KMS-11 (cell line): ENCODE measurements around the gene YBX2.
"Not testable (repeated sequence)": the region's sequence is repeated elsewhere in the genome, so short reads cannot be mapped to it uniquely, and the experiment has no call there.

Experiments
- H2AFZ ChIP-seq: fragments of 200-600 bp; sonication (generic); 2 replicates; pipeline ENCODE4 v1.6.1; 2016; ENCODE audit warnings: antibody characterized with exemption, mixed run types, low read depth
- H3K27ac ChIP-seq: fragments of 200-600 bp; sonication (generic); 2 replicates; pipeline ENCODE4 v1.6.1; 2016; ENCODE audit warnings: mild to moderate bottlenecking, mixed run types
- H3K27me3 ChIP-seq: fragments of 200-600 bp; sonication (generic); 2 replicates; pipeline ENCODE4 v1.6.1; 2017; ENCODE audit warnings: mild to moderate bottlenecking, low read depth, mixed run types, moderate library complexity; ENCODE audit not compliant: insufficient read depth
- H3K36me3 ChIP-seq: fragments of 200-600 bp; sonication (generic); 2 replicates; pipeline ENCODE4 v1.6.1; 2017; ENCODE audit warnings: mild to moderate bottlenecking, mixed run types; ENCODE audit not compliant: insufficient read depth
- H3K4me1 ChIP-seq: fragments of 200-600 bp; sonication (generic); 2 replicates; pipeline ENCODE4 v1.6.1; 2016; ENCODE audit warnings: mild to moderate bottlenecking, low read depth, mixed run types; ENCODE audit not compliant: poor library complexity, severe bottlenecking
- H3K4me2 ChIP-seq: fragments of 200-600 bp; sonication (generic); 2 replicates; pipeline ENCODE4 v1.7.0; 2016; ENCODE audit warnings: mild to moderate bottlenecking, mixed run types
- H3K4me3 ChIP-seq: fragments of 200-600 bp; sonication (generic); IDR thresholded peaks from 2 replicates; pipeline ENCODE4 v1.6.1; 2017; ENCODE audit warnings: low read depth, low read length, mixed read lengths; ENCODE audit not compliant: insufficient read depth
- H3K79me2 ChIP-seq: fragments of 200-600 bp; sonication (generic); 2 replicates; pipeline ENCODE4 v1.6.1; 2016; ENCODE audit warnings: low read depth, mixed run types; ENCODE audit not compliant: insufficient read depth
- H3K9ac ChIP-seq: fragments of 200-600 bp; sonication (generic); 2 replicates; pipeline ENCODE4 v1.6.1; 2016; ENCODE audit warnings: mild to moderate bottlenecking, mixed run types
- H4K20me1 ChIP-seq: fragments of 200-600 bp; sonication (generic); 2 replicates; pipeline ENCODE4 v1.6.1; 2016; ENCODE audit warnings: mild to moderate bottlenecking, mixed run types; ENCODE audit not compliant: insufficient read depth
- CTCF ChIP-seq: fragments of 200-600 bp; sonication (generic); conservative IDR thresholded peaks from 2 replicates; pipeline ENCODE4 v1.6.1; 2017; ENCODE audit warnings: low read depth, mild to moderate bottlenecking, antibody characterized with exemption, low read length, moderate library complexity, mixed read lengths

Gene YBX2

GRCh38 chr17:7336240-7337175 is 42.1 kb upstream of the YBX2 start, which contains the start of gene ACAP1:
Gene ACAP1, plus strand, starts transcription at chr17:7336529. Its CDS starts 206 bp downstream, at chr17:7336735.
- Histone ChIP-seq H3K36me3 (no peaks in the 10 kb centered on the region), H2AFZ (no peak within 1 kb of the TSS), H3K4me3 (no peak within 1 kb of the TSS), H3K79me2 (no peaks in the 10 kb centered on the region), H3K4me2 (no peak within 1 kb of the TSS), H4K20me1 (no peaks in the 10 kb centered on the region), H3K9ac (peak within 1 kb of the TSS; percentile 13; the same call in 1 of the 2 replicates), H3K4me1 (no peaks in the 10 kb centered on the region), H3K27me3 (no peaks in the 10 kb centered on the region), H3K27ac (no peak within 1 kb of the TSS)
- no peak for TF ChIP-seq CTCF

- not testable (repeated sequence) for H4K20me1 ChIP-seq, H3K4me1 ChIP-seq, H3K36me3 ChIP-seq, H3K79me2 ChIP-seq, H3K9ac ChIP-seq, H3K4me3 ChIP-seq, H3K27me3 ChIP-seq, H3K4me2 ChIP-seq, H2AFZ ChIP-seq, H3K27ac ChIP-seq
These were observed 41.3 kb upstream of the YBX2 start for GRCh38 chr17:7335765-7336164.

GRCh38 chr17:7334938-7335538 is 40.6 kb upstream of the YBX2 start:
- Histone ChIP-seq H3K9ac (no peak overlapping the region), H3K36me3 (no peaks in the 10 kb centered on the region), H3K4me1 (no peaks in the 10 kb centered on the region), H3K27me3 (no peaks in the 10 kb centered on the region), H3K79me2 (no peaks in the 10 kb centered on the region), H4K20me1 (no peaks in the 10 kb centered on the region), H2AFZ (no peak overlapping the region), H3K4me3 (no peak overlapping the region), H3K27ac (no peak overlapping the region), H3K4me2 (no peak overlapping the region)
- TF ChIP-seq CTCF, result no peak

- H2AFZ ChIP-seq, H3K9ac ChIP-seq, H3K27me3 ChIP-seq, H3K79me2 ChIP-seq, H4K20me1 ChIP-seq, H3K36me3 ChIP-seq, H3K4me1 ChIP-seq, H3K27ac ChIP-seq, H3K4me2 ChIP-seq, H3K4me3 ChIP-seq: not testable (repeated sequence)
These were observed 38.2 kb upstream of the YBX2 start for GRCh38 chr17:7332600-7333069.

- Histone ChIP-seq H3K27me3 (no peaks in the 10 kb centered on the region), H3K36me3 (no peaks in the 10 kb centered on the region), H3K4me2 (no peak overlapping the region), H3K9ac (no peak overlapping the region), H2AFZ (no peak overlapping the region), H3K4me1 (no peaks in the 10 kb centered on the region), H4K20me1 (no peaks in the 10 kb centered on the region), H3K4me3 (no peak overlapping the region), H3K79me2 (no peaks in the 10 kb centered on the region), H3K27ac (no peak overlapping the region)
- no peak for TF ChIP-seq CTCF
These were observed 37.7 kb upstream of the YBX2 start for GRCh38 chr17:7332111-7332510.
